Right kidney (tissue), 9 donors: ENCODE data around the gene TICAM1.
A peak's percentile ranks its signal among the peaks of the same experiment; 100 is the strongest.
"Not testable (repeated sequence)": the region's sequence is repeated elsewhere in the genome, so short reads cannot be mapped to it uniquely, and the experiment has no call there.

Source experiments
- DNase-seq: peaks from one replicate; pipeline ENCODE4 v3.0.0-alpha.2; 2016
- long read RNA-seq, 8 donors: transcript quantifications; one replicate each; lab custom pipeline, GENCODE V29; 2026

TICAM1 gene
- long read RNA-seq, donor 1, partial matches to known transcripts: 0 of 4 reads
- long read RNA-seq, donor 1, other reads (novel, unspliced or antisense): 0 of 4 reads
- long read RNA-seq, donor 2, partial matches to known transcripts: 0 of 2 reads
- long read RNA-seq, donor 2, other reads (novel, unspliced or antisense): 0 of 2 reads
- long read RNA-seq, donor 3, partial matches to known transcripts: 0 of 2 reads
- long read RNA-seq, donor 3, other reads (novel, unspliced or antisense): 0 of 2 reads
- long read RNA-seq, donor 4, partial matches to known transcripts: 0 of 2 reads
- long read RNA-seq, donor 4, other reads (novel, unspliced or antisense): 0 of 2 reads
- long read RNA-seq, donor 5, partial matches to known transcripts: 0 of 2 reads
- long read RNA-seq, donor 5, other reads (novel, unspliced or antisense): 0 of 2 reads
- long read RNA-seq, donor 6, transcript TICAM1-201 (2 exons, 2,676 nt): major isoform, 5 of 15 reads
- long read RNA-seq, donor 6, partial matches to known transcripts: 10 of 15 reads
- long read RNA-seq, donor 6, other reads (novel, unspliced or antisense): 0 of 15 reads
- long read RNA-seq, donor 7: 0 reads
- long read RNA-seq, donor 8: 0 reads

- peak; percentile 65 for DNase-seq
Observed at GRCh38 chr19:4831304-4831978, at the start of gene TICAM1. TSS of gene TICAM1 (minus strand) at chr19:4831712. CDS start at chr19:4818377, 13,335 bp downstream.

GRCh38 chr19:4879041-4879440 lies 47.5 kb upstream of the TICAM1 start:
- DNase-seq: no peak

- DNase-seq: no peak
Observed at GRCh38 chr19:4878491-4878968, 47.0 kb upstream of the TICAM1 start.

GRCh38 chr19:4877753-4878490 lies 46.4 kb upstream of the TICAM1 start:
- peak; percentile 84 for DNase-seq

- DNase-seq: no peak
Observed at GRCh38 chr19:4873930-4874329, 42.4 kb upstream of the TICAM1 start.

GRCh38 chr19:4871711-4872110 lies 40.2 kb upstream of the TICAM1 start:
- DNase-seq: no peak

GRCh38 chr19:4870025-4870700 lies 38.7 kb upstream of the TICAM1 start:
- DNase-seq: no peak

- DNase-seq: no peak
Observed at GRCh38 chr19:4868286-4868834, 36.8 kb upstream of the TICAM1 start.

GRCh38 chr19:4867534-4868285 lies 36.2 kb upstream of the TICAM1 start, which contains the start of gene PLIN3:
TSS of gene PLIN3 (minus strand) at chr19:4867667. CDS start at chr19:4861394, 6,273 bp downstream.
- DNase-seq: peak; percentile 79

- DNase-seq: peak; percentile 68
Observed at GRCh38 chr19:4866595-4867424, 35.3 kb upstream of the TICAM1 start.

- DNase-seq: no peak
Observed at GRCh38 chr19:4861147-4861546, 29.6 kb upstream of the TICAM1 start.

GRCh38 chr19:4859697-4860096 lies 28.2 kb upstream of the TICAM1 start:
- DNase-seq: no peak

- DNase-seq: not testable (repeated sequence)
Observed at GRCh38 chr19:4856468-4856867, 25.0 kb upstream of the TICAM1 start.

GRCh38 chr19:4853506-4853905 lies 22.0 kb upstream of the TICAM1 start:
- DNase-seq: not testable (repeated sequence)

GRCh38 chr19:4852484-4852883 lies 21.0 kb upstream of the TICAM1 start:
- DNase-seq: no peak

- peak; percentile 66 for DNase-seq
Observed at GRCh38 chr19:4851551-4852290, 20.2 kb upstream of the TICAM1 start.

- no peak for DNase-seq
Observed at GRCh38 chr19:4849019-4849418, 17.5 kb upstream of the TICAM1 start.

- DNase-seq: no peak
Observed at GRCh38 chr19:4847190-4847973, 15.9 kb upstream of the TICAM1 start.
